B cell (primary cell): ENCODE measurements around the gene PFDN2. TPM values are rescaled to one million over a fixed set of nuclear protein-coding genes. Genes with fewer than 3 reads are reported as not detected.

Experiments used
- ATAC-seq: fragments of 200-7000 bp; cut with Tn5 transposase; one replicate; pipeline ENCODE4 v1.10.0; 2021; ENCODE audit warnings: low read depth, mild to moderate bottlenecking, moderate number of reproducible peaks, moderate library complexity
- CTCF ChIA-PET: fragments of 350-600 bp; sonication (Branson Sonifier 250); formaldehyde crosslinking; loops from one replicate; lab custom pipeline; 2021; ENCODE audit warnings: antibody characterized with exemption, inconsistent platforms; lab: Charles Lee
- POLR2A ChIA-PET: fragments of 350-600 bp; sonication (Branson Sonifier 250); formaldehyde crosslinking; loops from one replicate; lab custom pipeline; 2021; ENCODE audit warnings: antibody characterized with exemption; lab: Charles Lee
- DNase-seq: peaks from one replicate; pipeline ENCODE4 v3.0.0; 2013
- H2AFZ ChIP-seq: 2 replicates; pipeline ENCODE4 v1.6.1; 2012; ENCODE audit warnings: mild to moderate bottlenecking, low read depth, low read length; ENCODE audit not compliant: insufficient read depth, poor library complexity, severe bottlenecking
- H3K27ac ChIP-seq, 2 donors: 1 replicate in 1 of 2; 2 replicates in 1 of 2; pipeline ENCODE4 v1.5.1; 2012 to 2013; ENCODE audit warnings: low read length in 2 of 2, mild to moderate bottlenecking in 2 of 2, moderate library complexity in 1 of 2
- H3K27me3 ChIP-seq, 4 experiments: fragments of 200-600 bp in 1 of 4; sonication (generic) in 1 of 4; replicated peaks in 1 of 4; 1 replicate in 2 of 4; 2 replicates in 2 of 4; pipeline versions ENCODE4 v1.6.1 to v1.7.0; 2013 to 2016; ENCODE audit warnings: low read length in 3 of 4, mild to moderate bottlenecking in 2 of 4, mixed read lengths in 1 of 4, moderate library complexity in 1 of 4; ENCODE audit not compliant: insufficient read depth in 4 of 4, control insufficient read depth in 3 of 4; ENCODE audit errors: control extremely low read depth in 1 of 4
- H3K36me3 ChIP-seq, 2 experiments: replicated peaks in 1 of 2; 1 replicate in 1 of 2; 2 replicates in 1 of 2; pipeline versions ENCODE4 v1.6.1 to v1.7.1; 2013; ENCODE audit warnings: low read length in 1 of 2; ENCODE audit not compliant: insufficient read depth in 2 of 2, control insufficient read depth in 1 of 2; ENCODE audit errors: control extremely low read depth in 1 of 2, extremely low read depth in 1 of 2
- H3K4me1 ChIP-seq, 2 donors: fragments of 200-600 bp in 1 of 2; sonication (generic) in 1 of 2; 1 replicate in 1 of 2; 2 replicates in 1 of 2; pipeline versions ENCODE4 v1.5.1 to v1.6.1; 2013 to 2017; ENCODE audit warnings: low read length in 2 of 2; ENCODE audit not compliant: control insufficient read depth in 2 of 2, insufficient read depth in 2 of 2
- H3K4me2 ChIP-seq: replicated peaks from 2 replicates; pipeline ENCODE3; 2012; ENCODE audit warnings: mild to moderate bottlenecking, low read depth, low read length; ENCODE audit not compliant: poor library complexity, severe bottlenecking
- H3K4me3 ChIP-seq, 5 experiments: fragments of 200-600 bp in 1 of 5; sonication (generic) in 1 of 5; 1 replicate in 3 of 5; 2 replicates in 2 of 5; pipeline versions ENCODE4 v1.5.1 to v1.7.0; 2011 to 2016; ENCODE audit warnings: low read length in 4 of 5, mild to moderate bottlenecking in 4 of 5, low read depth in 2 of 5, control low read depth in 1 of 5, moderate library complexity in 1 of 5; ENCODE audit not compliant: insufficient read depth in 1 of 5; ENCODE audit errors: control extremely low read depth in 1 of 5, extremely low read depth in 1 of 5
- H3K79me2 ChIP-seq: fragments of 200-600 bp; sonication (generic); one replicate; pipeline ENCODE4 v1.6.0; 2016; ENCODE audit warnings: low read length; ENCODE audit not compliant: control insufficient read depth, insufficient read depth
- H3K9ac ChIP-seq: fragments of 200-600 bp; sonication (generic); 2 replicates; pipeline ENCODE4 v1.6.1; 2017; ENCODE audit warnings: mild to moderate bottlenecking, low read length, moderate library complexity
- H3K9me3 ChIP-seq, 3 donors: one replicate each; pipeline versions ENCODE4 v1.6.1 to v1.7.1; 2013; ENCODE audit warnings: low read length in 2 of 3; ENCODE audit not compliant: control insufficient read depth in 2 of 3, insufficient read depth in 1 of 3; ENCODE audit errors: control extremely low read depth in 1 of 3
- H4K20me1 ChIP-seq: 2 replicates; pipeline ENCODE4 v1.6.0; 2012; ENCODE audit warnings: mild to moderate bottlenecking, low read length; ENCODE audit not compliant: insufficient read depth, control insufficient read depth, poor library complexity, severe bottlenecking
- H3K27ac Mint-ChIP-seq: one replicate; pipeline ENCODE4 v1.8.0; 2021; ENCODE audit warnings: mixed read lengths
- H3K27me3 Mint-ChIP-seq: one replicate; pipeline ENCODE4 v1.8.0; 2021; ENCODE audit warnings: mixed read lengths
- H3K4me1 Mint-ChIP-seq: one replicate; pipeline ENCODE4 v1.8.0; 2021; ENCODE audit warnings: mixed read lengths
- H3K4me3 Mint-ChIP-seq: one replicate; pipeline ENCODE4 v1.8.0; 2021; ENCODE audit warnings: mixed read lengths
- H3K9me3 Mint-ChIP-seq: one replicate; pipeline ENCODE4 v1.8.0; 2022; ENCODE audit warnings: mixed read lengths; ENCODE audit not compliant: insufficient read depth
- EZH2 ChIP-seq: IDR thresholded peaks from 2 replicates; pipeline ENCODE4 v1.6.1; 2012; ENCODE audit warnings: borderline replicate concordance, low read depth, mild to moderate bottlenecking, moderate library complexity, low read length; ENCODE audit not compliant: insufficient read depth, poor library complexity, severe bottlenecking
- WGBS: methylation state at CpG from one replicate; pipeline ENCODE4 v1.1.5; 2013; ENCODE audit warnings: missing lambda C conversion rate; ENCODE audit not compliant: insufficient coverage; 5-methylcytosine and 5-hydroxymethylcytosine counted together
- intact Hi-C: fragments of 100-400 bp; cut with micrococcal nuclease; formaldehyde crosslinking; loops from one replicate; pipeline ENCODE4 v1.10.0; 2022
- polyA plus RNA-seq: library from polyadenylated mRNA; depleted of rRNA; stranded (reverse); fragments of >200 nt; gene quantifications from 2 replicates; pipeline ENCODE4 v1.2.3, GENCODE V29; 2012
- total RNA-seq, 2 donors: library from RNA; stranded (reverse); fragments of 120-200 nt in 1 of 2; gene quantifications; 1 replicate in 1 of 2; 2 replicates in 1 of 2; pipeline versions ENCODE4 v1.2.3 to v1.2.4, GENCODE V29; 2013 to 2022
- TF ChIP-seq, protein P1 (sequence below): fragments of 200-600 bp; IDR thresholded peaks from one replicate; pipeline ENCODE4 v1.8.0; 2022; ENCODE audit warnings: antibody characterized with exemption, mild to moderate bottlenecking

PFDN2 gene
- total and polyA plus RNA-seq, 2 donors (not counting 1 experiment from before 2014, with no cell fraction given), result 29.9 to 43.2 TPM

DNA sequence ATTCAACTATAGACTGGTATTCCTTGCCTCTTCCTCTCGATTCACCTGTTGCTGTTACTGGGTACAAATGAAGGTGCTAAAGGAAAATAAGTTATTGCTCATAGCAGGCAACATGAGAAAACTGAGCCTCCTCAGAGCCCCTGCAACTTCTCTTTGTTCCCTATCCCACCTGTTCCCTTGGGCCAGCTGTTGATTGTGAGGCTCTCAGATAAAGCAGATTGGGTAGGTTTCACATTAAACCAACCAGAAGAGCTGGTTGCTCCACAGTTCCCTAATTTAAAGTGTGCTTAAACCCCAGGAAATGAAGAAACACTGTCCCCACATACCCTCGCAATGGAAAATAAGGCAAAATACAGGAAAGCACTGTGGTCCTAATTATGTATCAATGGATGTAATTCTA is 9.8 kb upstream of the PFDN2 start:
- Histone ChIP-seq H3K27me3 (no peaks in the 10 kb centered on the region), H3K36me3 (peaks cover 2 to 61% of the 10 kb centered on the region in 2 experiments), H3K4me3 (no peak overlapping the region), H3K4me1 (peaks cover 10 to 16% of the 10 kb centered on the region in 2 donors), H4K20me1 (no peaks in the 10 kb centered on the region), H3K79me2 (peaks cover 29% of the 10 kb centered on the region), H3K9ac (no peak overlapping the region), H3K4me2 (no peak overlapping the region), H3K9me3 (no peaks in the 10 kb centered on the region), H3K27ac (peak overlapping the region in 1 of 2 donors; percentile 17), H2AFZ (no peak overlapping the region)
- Mint-ChIP-seq H3K27me3 (no peaks in the 10 kb centered on the region), H3K4me3 (no peak overlapping the region), H3K4me1 (peaks cover 38% of the 10 kb centered on the region), H3K27ac (no peak overlapping the region), H3K9me3 (no peaks in the 10 kb centered on the region)
- ATAC-seq (no peak), DNase-seq (no peak)
- intact Hi-C loops, result no loop called here
- CTCF ChIA-PET, result interaction anchor here (0.6 to 2.2 kb wide), 5 partner anchors 10 to 1967 kb away, joined by 3 to 9 read pairs (median 3); partner anchors contain the start of gene KLHDC9
- POLR2A ChIA-PET, result interaction anchor here (0.5 kb wide), 1 partner anchor 69 kb away, joined by 5 read pairs; no protein-coding TSS in a partner anchor
- WGBS, result no CpG with 5 or more reads among the region's 2 CpGs
- TF ChIP-seq, protein P1, sequence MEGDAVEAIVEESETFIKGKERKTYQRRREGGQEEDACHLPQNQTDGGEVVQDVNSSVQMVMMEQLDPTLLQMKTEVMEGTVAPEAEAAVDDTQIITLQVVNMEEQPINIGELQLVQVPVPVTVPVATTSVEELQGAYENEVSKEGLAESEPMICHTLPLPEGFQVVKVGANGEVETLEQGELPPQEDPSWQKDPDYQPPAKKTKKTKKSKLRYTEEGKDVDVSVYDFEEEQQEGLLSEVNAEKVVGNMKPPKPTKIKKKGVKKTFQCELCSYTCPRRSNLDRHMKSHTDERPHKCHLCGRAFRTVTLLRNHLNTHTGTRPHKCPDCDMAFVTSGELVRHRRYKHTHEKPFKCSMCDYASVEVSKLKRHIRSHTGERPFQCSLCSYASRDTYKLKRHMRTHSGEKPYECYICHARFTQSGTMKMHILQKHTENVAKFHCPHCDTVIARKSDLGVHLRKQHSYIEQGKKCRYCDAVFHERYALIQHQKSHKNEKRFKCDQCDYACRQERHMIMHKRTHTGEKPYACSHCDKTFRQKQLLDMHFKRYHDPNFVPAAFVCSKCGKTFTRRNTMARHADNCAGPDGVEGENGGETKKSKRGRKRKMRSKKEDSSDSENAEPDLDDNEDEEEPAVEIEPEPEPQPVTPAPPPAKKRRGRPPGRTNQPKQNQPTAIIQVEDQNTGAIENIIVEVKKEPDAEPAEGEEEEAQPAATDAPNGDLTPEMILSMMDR, result no peak
- TF ChIP-seq EZH2, result no peak

DNA sequence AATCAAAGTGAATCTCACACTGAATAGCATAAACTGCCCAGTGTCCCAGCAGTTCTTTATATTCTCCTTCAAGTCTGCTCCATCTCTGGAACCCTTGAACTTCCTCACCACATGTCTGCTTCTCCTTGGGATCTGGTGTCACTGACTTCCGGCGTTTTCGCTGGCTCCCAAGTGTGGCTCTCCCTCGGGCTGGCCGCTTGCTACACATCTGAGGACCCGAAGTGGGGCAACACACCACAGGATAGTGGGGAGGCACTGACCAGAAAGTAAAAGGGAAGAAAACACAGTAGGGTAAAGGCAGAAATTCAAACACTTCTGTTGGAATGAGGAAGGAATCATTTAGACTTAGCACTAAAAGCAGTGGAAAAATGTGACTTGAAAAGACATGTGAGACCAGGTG is 5.1 kb upstream of the PFDN2 start:
- H3K4me2 ChIP-seq, result no peak overlapping the region
- H3K4me1 Mint-ChIP-seq, result peaks cover 48% of the 10 kb centered on the region
- H3K27ac ChIP-seq, result peak overlapping the region in 1 of 2 donors; percentile 5
- no peaks in the 10 kb centered on the region for H4K20me1 ChIP-seq
- no peak overlapping the region for H2AFZ ChIP-seq
- H3K4me3 Mint-ChIP-seq, result no peak overlapping the region
- TF ChIP-seq, protein P1, result no peak
- no peak for TF ChIP-seq EZH2
- H3K36me3 ChIP-seq, result peaks cover 2 to 62% of the 10 kb centered on the region in 2 experiments
- peaks cover 45% of the 10 kb centered on the region for H3K79me2 ChIP-seq
- no peaks in the 10 kb centered on the region for H3K27me3 Mint-ChIP-seq
- H3K9me3 ChIP-seq, result no peaks in the 10 kb centered on the region
- H3K9ac ChIP-seq, result no peak overlapping the region
- H3K9me3 Mint-ChIP-seq, result no peaks in the 10 kb centered on the region
- peak overlapping the region; percentile 64 for H3K27ac Mint-ChIP-seq
- ATAC-seq (no peak), DNase-seq (no peak)
- intact Hi-C loops, result no loop called here
- H3K4me1 ChIP-seq, result peaks cover 30 to 36% of the 10 kb centered on the region in 2 donors
- 98% methylated on average over 6 of the region's 6 CpGs for WGBS
- ChIA-PET POLR2A (interaction anchor here (0.7 kb wide), 1 partner anchor 27 kb away, joined by 7 read pairs; no protein-coding TSS in a partner anchor), CTCF (no interaction called here)
- H3K4me3 ChIP-seq, result no peak overlapping the region
- H3K27me3 ChIP-seq, result no peaks in the 10 kb centered on the region
